Keratinocyte (primary cell): ENCODE results near the gene OBI1. TPM values are rescaled to one million over a fixed set of nuclear protein-coding genes. Genes with fewer than 3 reads are reported as not detected.

ENCODE experiments used
- DNase-seq: peaks from one replicate; pipeline ENCODE4 v3.0.0-alpha.2; 2011; ENCODE audit warnings: low read depth, missing footprints, low spot score
- FAIRE-seq: peaks from 2 replicates; lab custom pipeline; 2011; peaks lifted over from hg19 to GRCh38; lab: Jason Lieb, UNC
- H2AFZ ChIP-seq: 2 replicates; pipeline ENCODE4 v1.6.0; 2012; ENCODE audit warnings: low read length, control low read depth, inconsistent platforms; ENCODE audit not compliant: control insufficient read depth
- H3K27ac ChIP-seq: 2 replicates; pipeline ENCODE4 v1.5.1; 2011; ENCODE audit warnings: low read length; ENCODE audit not compliant: control insufficient read depth, insufficient read depth
- H3K27me3 ChIP-seq: 3 replicates; pipeline ENCODE4 v1.6.0; 2011; ENCODE audit warnings: low read length; ENCODE audit not compliant: control insufficient read depth, insufficient read depth; ENCODE audit errors: extremely low read depth
- H3K36me3 ChIP-seq, 2 experiments: 2 replicates in 1 of 2; 3 replicates in 1 of 2; pipeline ENCODE4 v1.5.1; 2011; ENCODE audit warnings: low read length in 2 of 2, mild to moderate bottlenecking in 1 of 2; ENCODE audit not compliant: control insufficient read depth in 2 of 2, insufficient read depth in 2 of 2; ENCODE audit errors: extremely low read depth in 1 of 2
- H3K4me1 ChIP-seq: 3 replicates; pipeline ENCODE4 v1.5.1; 2011; ENCODE audit warnings: low read length; ENCODE audit not compliant: control insufficient read depth, insufficient read depth; ENCODE audit errors: extremely low read depth
- H3K4me2 ChIP-seq: 3 replicates; pipeline ENCODE4 v1.6.0; 2011; ENCODE audit warnings: low read depth, low read length; ENCODE audit not compliant: control insufficient read depth, insufficient read depth; ENCODE audit errors: extremely low read depth
- H3K4me3 ChIP-seq, 3 experiments: fragments of 200-600 bp in 1 of 3; sonication (generic) in 1 of 3; 2 replicates in 2 of 3; 3 replicates in 1 of 3; pipeline ENCODE4 v1.5.1; 2011 to 2016; ENCODE audit warnings: low read length in 3 of 3, mild to moderate bottlenecking in 3 of 3, control low read depth in 2 of 3, inconsistent platforms in 1 of 3, low read depth in 1 of 3, mixed read lengths in 1 of 3, mixed run types in 1 of 3, moderate library complexity in 1 of 3; ENCODE audit not compliant: control insufficient read depth in 2 of 3, insufficient read depth in 2 of 3; ENCODE audit errors: extremely low read depth in 1 of 3
- H3K79me2 ChIP-seq: 2 replicates; pipeline ENCODE4 v1.6.0; 2012; ENCODE audit warnings: low read length; ENCODE audit not compliant: control insufficient read depth, insufficient read depth
- H3K9ac ChIP-seq: 3 replicates; pipeline ENCODE4 v1.6.0; 2011; ENCODE audit warnings: low read length; ENCODE audit not compliant: control insufficient read depth, insufficient read depth; ENCODE audit errors: extremely low read depth
- H3K9me1 ChIP-seq: 3 replicates; pipeline ENCODE4 v1.6.0; 2011; ENCODE audit warnings: low read length; ENCODE audit not compliant: control insufficient read depth, insufficient read depth; ENCODE audit errors: extremely low read depth
- H3K9me3 ChIP-seq: 2 replicates; pipeline ENCODE4 v1.5.1; 2012; ENCODE audit warnings: low read depth, low read length; ENCODE audit not compliant: control insufficient read depth
- H4K20me1 ChIP-seq: 3 replicates; pipeline ENCODE4 v1.6.0; 2011; ENCODE audit warnings: low read length; ENCODE audit not compliant: control insufficient read depth, insufficient read depth; ENCODE audit errors: extremely low read depth
- CTCF ChIP-seq, 3 experiments: IDR thresholded peaks in 1 of 3; conservative IDR thresholded peaks in 1 of 3; optimal IDR thresholded peaks in 1 of 3; 2 replicates in 2 of 3; 3 replicates in 1 of 3; pipeline versions ENCODE3 to v1.5.1; 2011; ENCODE audit warnings: low read length in 3 of 3, mild to moderate bottlenecking in 3 of 3, moderate library complexity in 2 of 3, control low read depth in 1 of 3, inconsistent platforms in 1 of 3; ENCODE audit not compliant: insufficient read depth in 2 of 3; ENCODE audit errors: extremely low read depth in 1 of 3
- EZH2 ChIP-seq: IDR thresholded peaks from one replicate; pipeline ENCODE4 v1.6.1; 2012; ENCODE audit warnings: inconsistent platforms, mild to moderate bottlenecking, low read length, moderate library complexity
- dilution Hi-C: fragments of 300-500 bp; cut with MboI; formaldehyde crosslinking; loops from one replicate; pipeline ENCODE4 v1.7.0; 2020; ENCODE audit warnings: low sequenced_read_pairs; ENCODE audit not compliant: extremely low pct_ligation_motif_present
- polyA plus RNA-seq, 5 experiments: library from polyadenylated mRNA; depleted of rRNA in 3 of 5; stranded (reverse) in 3 of 5; stranded (forward) in 1 of 5; unstranded in 1 of 5; fragments of >200 nt; gene quantifications; 1 replicate in 1 of 5; 2 replicates in 3 of 5; 3 replicates in 1 of 5; pipeline versions ENCODE4 v1.2.1 to v1.2.3, GENCODE V29; 2011 to 2012; ENCODE audit warnings: missing spikeins in 2 of 5, low read depth in 1 of 5, low replicate concordance in 1 of 5

The OBI1 gene
- polyA plus RNA-seq, 1 donor (not counting 4 experiments of a cell fraction or from before 2014, with no cell fraction given): 14.4 TPM

- no peaks in the 10 kb centered on the region for H3K9me3 ChIP-seq
- H3K4me3 ChIP-seq: no peak overlapping the region
- H3K27ac ChIP-seq: no peak overlapping the region
- no peaks in the 10 kb centered on the region for H3K4me1 ChIP-seq
- H3K4me2 ChIP-seq: no peak overlapping the region
- H3K27me3 ChIP-seq: no peaks in the 10 kb centered on the region
- no peaks in the 10 kb centered on the region for H3K9me1 ChIP-seq
- peaks cover 3 to 4% of the 10 kb centered on the region in 2 experiments for H3K36me3 ChIP-seq
- no peaks in the 10 kb centered on the region for H3K79me2 ChIP-seq
- no peak overlapping the region for H3K9ac ChIP-seq
- no peaks in the 10 kb centered on the region for H4K20me1 ChIP-seq
- FAIRE-seq (no peak), DNase-seq (no peak)
- TF ChIP-seq EZH2 (no peak), CTCF (optimal IDR thresholded peaks at IDR 0.05 in 1 of 3, IDR thresholded peaks at IDR 0.05 in 1 of 3, conservative IDR thresholded peaks at IDR 0.05 in 1 of 3; ENCODE audit: extremely low read depth in 1 of 3, insufficient read depth in 2 of 3, low read length in 3 of 3) (no peak)
- no peak overlapping the region for H2AFZ ChIP-seq
- dilution Hi-C loops: no loop called here
Observed at GRCh38 chr13:78638216-78638615, 20.7 kb downstream of the OBI1 start.

GRCh38 chr13:78636495-78636894 is 22.5 kb downstream of the OBI1 start:
- Histone ChIP-seq H4K20me1 (no peaks in the 10 kb centered on the region), H3K4me1 (no peaks in the 10 kb centered on the region), H3K27ac (no peak overlapping the region), H3K9me1 (no peaks in the 10 kb centered on the region), H3K9me3 (no peaks in the 10 kb centered on the region), H3K36me3 (peaks cover 4 to 7% of the 10 kb centered on the region in 2 experiments), H3K79me2 (no peaks in the 10 kb centered on the region), H3K4me2 (no peak overlapping the region), H3K27me3 (no peaks in the 10 kb centered on the region), H2AFZ (no peak overlapping the region), H3K4me3 (no peak overlapping the region), H3K9ac (no peak overlapping the region)
- DNase-seq: no peak
- dilution Hi-C loops: no loop called here
- TF ChIP-seq EZH2: no peak
- no peak for TF ChIP-seq CTCF (optimal IDR thresholded peaks at IDR 0.05 in 1 of 3, IDR thresholded peaks at IDR 0.05 in 1 of 3, conservative IDR thresholded peaks at IDR 0.05 in 1 of 3; ENCODE audit: extremely low read depth in 1 of 3, insufficient read depth in 2 of 3, low read length in 3 of 3)
- no peak for FAIRE-seq
